Suprapubic skin (tissue), 3 donors: ENCODE measurements around the gene RAPGEF5.

Source experiments
- CTCF ChIP-seq, 2 donors: fragments of 200-600 bp in 1 of 2; fragments of 450-650 bp in 1 of 2; sonication (generic) in 1 of 2; IDR thresholded peaks; one replicate each; pipeline ENCODE4 v1.5.1; 2016 to 2019; ENCODE audit warnings: antibody characterized with exemption in 2 of 2, mild to moderate bottlenecking in 1 of 2, moderate library complexity in 1 of 2
- POLR2A ChIP-seq, 2 donors: fragments of 450-650 bp; IDR thresholded peaks; one replicate each; pipeline ENCODE4 v1.6.1; 2017; ENCODE audit warnings: antibody characterized with exemption in 2 of 2, mild to moderate bottlenecking in 2 of 2, moderate library complexity in 2 of 2

GRCh38 chr7:22166928-22167327 lies 190.0 kb downstream of the RAPGEF5 start:
- TF ChIP-seq CTCF (IDR thresholded peaks at IDR 0.05) (no peak), POLR2A (IDR thresholded peaks at IDR 0.05) (no peak)
